Activated naive CD4-positive, alpha-beta T cell treated with anti-CD3 and anti-CD28 coated beads for 36 hours (primary cell): Measurements from ENCODE around the gene CNOT10. TPM values are rescaled to one million over a fixed set of nuclear protein-coding genes. Genes with fewer than 3 reads are reported as not detected.

Source experiments
- CTCF ChIA-PET: fragments of 350-600 bp; sonication (Branson Sonifier 250); formaldehyde crosslinking; loops from one replicate; lab custom pipeline; 2021; ENCODE audit warnings: antibody characterized with exemption; lab: Charles Lee
- DNase-seq: peaks from one replicate; pipeline ENCODE4 v3.0.0-alpha.2; 2020
- H3K27ac Mint-ChIP-seq: one replicate; pipeline ENCODE4 v1.8.0; 2021; ENCODE audit warnings: mild to moderate bottlenecking, mixed read lengths
- H3K27me3 Mint-ChIP-seq: one replicate; pipeline ENCODE4 v1.8.0; 2021; ENCODE audit warnings: low read depth, mixed read lengths
- H3K36me3 Mint-ChIP-seq: one replicate; pipeline ENCODE4 v1.8.0; 2021; ENCODE audit warnings: low read depth, mixed read lengths
- H3K4me1 Mint-ChIP-seq: one replicate; pipeline ENCODE4 v1.8.0; 2021; ENCODE audit warnings: low read depth, mixed read lengths
- H3K4me3 Mint-ChIP-seq: one replicate; pipeline ENCODE4 v1.8.0; 2021; ENCODE audit warnings: mild to moderate bottlenecking, moderate library complexity, mixed read lengths
- H3K9me3 Mint-ChIP-seq: one replicate; pipeline ENCODE4 v1.8.0; 2021; ENCODE audit warnings: mixed read lengths
- intact Hi-C: fragments of 100-400 bp; cut with micrococcal nuclease; formaldehyde crosslinking; loops from one replicate; pipeline ENCODE4 v1.15.1; 2023
- total RNA-seq, 2 experiments: library from RNA; stranded (reverse); gene quantifications; one replicate each; pipeline ENCODE4 v1.2.3, GENCODE V29; 2021

Gene CNOT10
- total RNA-seq, 2 experiments from 2014 or later: 40.6 to 46.5 TPM

DNA sequence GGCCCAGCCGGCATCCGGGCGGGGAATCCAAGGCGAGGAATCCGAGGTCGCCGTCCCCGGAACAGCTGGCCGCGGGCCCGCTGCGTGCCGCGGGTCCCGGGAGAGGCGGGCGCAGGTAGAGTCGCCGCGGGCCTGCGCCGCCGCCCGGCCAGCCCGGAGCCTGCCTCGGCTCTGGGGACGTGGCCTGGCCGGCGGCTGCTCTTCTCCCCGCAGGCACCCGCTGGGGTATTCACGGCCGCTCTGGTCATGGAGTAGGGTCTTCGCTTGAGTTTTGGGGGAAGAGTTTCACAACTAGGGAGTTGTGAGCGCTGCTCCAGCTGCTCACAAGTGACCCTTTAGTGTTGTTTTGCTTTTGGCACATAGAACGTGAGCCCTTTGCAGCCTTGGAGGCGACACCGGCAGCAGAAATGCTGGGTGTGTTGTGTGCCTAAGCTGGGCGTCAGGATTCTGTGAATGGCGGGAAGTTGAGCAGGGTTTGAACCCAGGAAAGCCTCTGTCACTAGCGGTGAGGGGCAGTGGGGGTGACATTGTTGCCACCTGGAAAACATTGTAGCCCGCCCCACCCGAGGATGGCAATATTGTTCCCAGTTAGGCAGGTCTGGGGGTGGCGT, 136.8 kb downstream of the CNOT10 start:
- Mint-ChIP-seq H3K27ac (no peak overlapping the region), H3K9me3 (no peaks in the 10 kb centered on the region), H3K4me1 (peaks cover 16% of the 10 kb centered on the region), H3K27me3 (peaks cover 40% of the 10 kb centered on the region), H3K4me3 (no peak overlapping the region), H3K36me3 (no peaks in the 10 kb centered on the region)
- intact Hi-C loops: no loop called here
- no peak for DNase-seq
- CTCF ChIA-PET: interaction anchor here (0.6 to 1.4 kb wide), 2 partner anchors 81 to 133 kb away, joined by 3 to 5 read pairs; no protein-coding TSS in a partner anchor

DNA sequence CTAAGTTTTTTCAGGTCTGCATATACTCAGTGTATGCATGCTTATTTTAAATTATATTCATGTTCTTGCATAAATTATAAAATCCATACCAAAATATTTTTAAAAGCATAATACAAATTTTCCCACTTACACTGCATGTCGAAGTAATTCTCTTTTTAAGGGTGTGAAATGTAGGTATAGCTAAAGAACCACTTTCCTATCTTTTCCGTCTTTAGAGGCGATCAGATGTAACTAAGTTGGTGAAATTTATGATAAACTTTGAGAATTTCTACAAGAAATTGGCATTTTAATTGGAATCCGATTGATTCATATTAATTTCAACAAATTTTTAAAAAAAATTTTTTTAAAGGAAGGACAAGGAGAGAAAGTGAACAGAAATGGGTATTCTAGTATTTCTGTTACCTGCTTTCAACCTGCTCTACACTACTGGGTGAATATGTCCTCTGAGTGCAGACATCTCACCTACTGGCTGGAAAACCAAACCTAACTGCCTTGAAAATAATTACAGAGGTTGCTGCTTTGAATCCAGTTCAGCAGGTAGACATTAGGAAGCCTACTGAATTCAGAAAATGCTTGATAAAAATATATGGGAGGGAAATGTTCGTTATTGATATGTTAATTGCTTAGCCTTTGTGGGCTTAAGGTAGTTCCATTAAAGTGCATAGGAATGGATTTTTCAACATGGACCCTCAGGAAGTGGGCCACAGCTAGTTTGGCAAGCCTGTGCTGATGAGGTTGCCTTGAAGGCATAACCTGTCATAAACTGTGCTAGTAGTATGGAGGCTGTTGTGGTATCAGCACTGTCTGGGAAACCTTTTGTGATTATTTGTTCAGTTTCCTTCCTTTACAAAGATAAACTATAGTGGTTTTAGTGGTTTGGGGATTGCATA, 137.9 kb downstream of the CNOT10 start:
- Mint-ChIP-seq H3K36me3 (no peaks in the 10 kb centered on the region), H3K4me1 (peaks cover 9% of the 10 kb centered on the region), H3K4me3 (no peak overlapping the region), H3K27me3 (peaks cover 33% of the 10 kb centered on the region), H3K9me3 (no peaks in the 10 kb centered on the region), H3K27ac (no peak overlapping the region)
- DNase-seq: no peak
- intact Hi-C loops: no loop called here
- CTCF ChIA-PET: no interaction called here

Other genes with a start within 250 kb of the CNOT10 start
- 10 to 100 TPM; 43.7 to 44.3 TPM for gene CMTM6, start 182.3 kb upstream of the CNOT10 start, total RNA-seq
- 10 to 100 TPM; 29.8 to 33.1 TPM for gene DYNC1LI1, start 114.3 kb upstream of the CNOT10 start, total RNA-seq
- gene TRIM71, start 132.8 kb downstream of the CNOT10 start, total RNA-seq: under 1 TPM; 0.02 to 0.07 TPM